Femur (tissue), 1 donor: ENCODE measurements around the gene PCDHA7.
"Not testable (repeated sequence)": the region's sequence is repeated elsewhere in the genome, so short reads cannot be mapped to it uniquely, and the experiment has no call there.

Experiments
- DNase-seq: peaks from one replicate; pipeline ENCODE4 v3.0.0-alpha.2; 2017

PCDHA7 gene

DNA sequence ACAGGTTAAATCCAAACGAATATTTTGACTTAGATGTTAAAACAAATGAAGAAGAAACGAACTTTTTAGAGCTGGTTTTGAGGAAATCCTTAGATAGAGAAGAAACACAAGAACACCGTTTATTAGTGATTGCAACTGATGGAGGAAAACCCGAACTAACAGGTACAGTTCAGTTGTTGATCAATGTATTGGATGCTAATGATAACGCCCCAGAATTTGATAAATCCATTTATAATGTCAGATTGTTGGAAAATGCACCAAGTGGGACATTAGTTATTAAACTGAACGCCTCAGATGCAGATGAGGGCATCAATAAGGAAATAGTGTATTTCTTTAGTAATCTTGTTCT lies 11.8 kb upstream of the PCDHA7 start:
- DNase-seq, result no peak

- DNase-seq, result not testable (repeated sequence)
These were observed 11.1 kb upstream of the PCDHA7 start for GRCh38 chr5:140822969-140823368.

DNA sequence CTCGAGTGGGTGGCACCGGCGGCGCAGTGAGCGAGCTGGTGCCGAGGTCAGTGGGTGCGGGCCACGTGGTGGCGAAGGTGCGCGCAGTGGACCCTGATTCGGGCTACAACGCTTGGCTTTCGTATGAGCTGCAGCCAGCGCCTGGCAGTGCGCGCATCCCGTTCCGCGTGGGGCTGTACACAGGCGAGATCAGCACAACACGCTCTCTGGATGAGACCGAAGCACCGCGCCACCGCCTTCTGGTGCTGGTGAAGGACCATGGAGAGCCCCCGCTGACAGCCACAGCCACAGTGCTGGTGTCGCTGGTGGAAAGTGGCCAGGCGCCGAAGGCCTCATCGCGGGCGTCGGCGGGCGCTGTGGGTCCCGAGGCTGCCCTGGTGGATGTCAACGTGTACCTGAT lies 10.6 kb upstream of the PCDHA7 start:
- no peak for DNase-seq

DNA sequence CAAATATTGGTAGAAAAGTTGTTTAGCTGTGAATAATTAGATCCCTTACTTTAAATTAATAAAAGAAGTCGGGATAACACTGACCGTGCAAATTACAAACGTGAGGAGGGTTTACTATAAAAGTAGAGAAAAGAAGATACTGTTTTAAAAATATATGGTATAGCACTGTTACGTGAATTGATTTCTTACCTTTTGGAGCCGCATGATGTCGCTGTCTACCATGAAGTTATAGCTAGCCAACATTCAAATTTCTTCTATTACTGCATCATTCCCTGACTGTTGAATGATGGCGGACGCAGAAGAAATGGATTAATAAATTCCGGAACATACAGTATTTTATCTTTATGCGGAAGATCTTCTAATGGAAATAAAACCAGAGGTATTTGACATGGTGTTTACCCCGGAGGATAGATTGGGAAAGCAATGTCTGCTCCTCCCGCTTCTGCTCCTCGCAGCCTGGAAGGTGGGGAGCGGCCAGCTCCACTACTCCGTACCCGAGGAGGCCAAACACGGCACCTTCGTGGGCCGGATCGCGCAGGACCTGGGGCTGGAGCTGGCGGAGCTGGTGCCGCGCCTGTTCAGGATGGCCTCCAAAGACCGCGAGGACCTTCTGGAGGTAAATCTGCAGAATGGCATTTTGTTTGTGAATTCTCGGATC lies 6.2 kb upstream of the PCDHA7 start, which contains the start of gene PCDHA6:
Gene PCDHA6, plus strand, starts transcription at position 257 of the 658 bp plus-strand sequence. Its CDS starts 132 bp downstream, at position 389.
- no peak for DNase-seq

- DNase-seq, result no peak
These were observed 5.7 kb upstream of the PCDHA7 start for GRCh38 chr5:140828362-140828737.

- not testable (repeated sequence) for DNase-seq
These were observed 4.3 kb upstream of the PCDHA7 start for GRCh38 chr5:140829511-140830501.

DNA sequence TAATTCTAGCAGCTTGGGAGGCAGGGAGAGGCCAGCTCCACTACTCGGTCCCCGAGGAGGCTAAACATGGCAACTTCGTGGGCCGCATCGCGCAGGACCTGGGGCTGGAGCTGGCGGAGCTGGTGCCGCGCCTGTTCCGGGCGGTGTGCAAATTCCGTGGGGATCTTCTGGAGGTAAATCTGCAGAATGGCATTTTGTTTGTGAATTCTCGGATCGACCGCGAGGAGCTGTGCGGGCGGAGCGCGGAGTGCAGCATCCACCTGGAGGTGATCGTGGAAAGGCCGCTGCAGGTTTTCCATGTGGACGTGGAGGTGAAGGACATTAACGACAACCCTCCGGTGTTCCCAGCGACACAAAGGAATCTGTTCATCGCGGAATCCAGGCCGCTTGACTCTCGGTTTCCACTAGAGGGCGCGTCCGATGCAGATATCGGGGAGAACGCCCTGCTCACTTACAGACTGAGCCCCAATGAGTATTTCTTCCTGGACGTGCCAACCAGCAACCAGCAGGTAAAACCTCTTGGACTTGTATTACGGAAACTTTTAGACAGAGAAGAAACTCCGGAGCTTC lies 455 bp downstream of the PCDHA7 start:
- not testable (repeated sequence) for DNase-seq

GRCh38 chr5:140835622-140836510 lies 1.8 kb downstream of the PCDHA7 start:
- DNase-seq, result no peak

DNA sequence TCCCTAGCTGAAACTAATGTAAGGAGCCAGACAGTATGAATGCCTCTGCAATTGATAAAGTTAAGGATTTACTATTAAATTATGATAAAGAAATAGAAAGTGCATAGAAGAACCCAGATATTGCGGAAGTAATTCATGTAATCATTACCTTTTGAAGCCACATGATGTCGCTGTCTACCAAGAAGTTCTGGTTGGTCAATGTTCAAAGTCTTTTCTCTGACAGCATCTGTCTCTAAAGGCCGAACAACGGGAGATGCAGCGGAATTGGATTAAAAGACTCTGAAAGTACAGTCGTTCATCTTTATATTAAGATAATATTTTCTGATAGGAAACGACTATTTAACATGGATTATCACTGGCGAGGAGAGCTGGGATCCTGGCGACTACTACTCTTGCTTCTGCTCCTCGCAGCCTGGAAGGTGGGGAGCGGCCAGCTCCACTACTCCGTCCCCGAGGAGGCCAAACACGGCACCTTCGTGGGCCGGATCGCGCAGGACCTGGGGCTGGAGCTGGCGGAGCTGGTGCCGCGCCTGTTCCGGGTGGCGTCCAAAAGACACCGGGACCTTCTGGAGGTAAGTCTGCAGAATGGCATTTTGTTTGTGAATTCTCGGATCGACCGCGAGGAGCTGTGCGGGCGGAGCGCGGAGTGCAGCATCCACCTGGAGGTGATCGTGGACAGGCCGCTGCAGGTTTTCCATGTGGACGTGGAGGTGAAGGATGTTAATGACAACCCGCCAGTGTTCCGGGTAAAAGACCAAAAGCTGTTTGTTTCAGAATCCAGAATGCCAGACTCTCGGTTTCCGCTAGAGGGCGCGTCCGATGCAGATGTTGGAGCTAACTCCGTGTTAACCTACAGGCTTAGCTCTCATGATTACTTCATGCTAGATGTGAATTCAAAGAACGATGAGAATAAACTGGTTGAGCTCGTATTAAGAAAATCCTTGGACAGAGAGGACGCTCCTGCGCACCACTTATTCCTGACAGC lies 7.2 kb downstream of the PCDHA7 start, which contains the start of gene PCDHA8:
Gene PCDHA8, plus strand, starts transcription at position 210 of the 985 bp plus-strand sequence. Its CDS starts 135 bp downstream, at position 345.
- no peak for DNase-seq

- DNase-seq, result no peak
These were observed 9.0 kb downstream of the PCDHA7 start for GRCh38 chr5:140842798-140843733.

- not testable (repeated sequence) for DNase-seq
These were observed 14.4 kb downstream of the PCDHA7 start, which contains the start of gene PCDHA9 for GRCh38 chr5:140848139-140849102. PCDHA9 (plus strand) TSS chr5:140848382; CDS start chr5:140848496, 114 bp downstream.

GRCh38 chr5:140849831-140850634 lies 16.0 kb downstream of the PCDHA7 start:
- DNase-seq, result not testable (repeated sequence)

GRCh38 chr5:140855772-140856674 lies 22.0 kb downstream of the PCDHA7 start, which contains the start of gene PCDHA10:
PCDHA10 (plus strand) TSS chr5:140855897; CDS start chr5:140856049, 152 bp downstream.
- DNase-seq, result no peak

- DNase-seq, result no peak
These were observed 23.3 kb downstream of the PCDHA7 start for GRCh38 chr5:140857177-140857986.

DNA sequence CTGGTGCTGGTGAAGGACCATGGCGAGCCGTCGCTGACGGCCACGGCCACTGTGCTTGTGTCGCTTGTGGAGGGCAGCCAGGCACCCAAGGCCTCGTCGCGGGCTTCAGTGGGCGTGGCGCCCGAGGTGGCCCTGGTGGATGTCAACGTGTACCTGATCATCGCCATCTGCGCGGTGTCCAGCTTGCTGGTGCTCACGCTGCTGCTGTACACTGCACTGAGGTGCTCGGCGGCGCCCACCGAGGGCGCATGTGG lies 23.8 kb downstream of the PCDHA7 start:
- no peak for DNase-seq
